Stimulated activated CD4-positive, alpha-beta T cell treated with anti-CD3 and anti-CD28 coated beads, TNF-alpha, amount 100 ng/mL, for 1 hour (primary cell): ENCODE measurements around the gene CDR2.
A peak's percentile ranks its signal among the peaks of the same experiment; 100 is the strongest.

Source experiments
- DNase-seq, 3 donors: peaks; one replicate each; pipeline ENCODE4 v3.0.0-alpha.2; 2020; ENCODE audit warnings: low read depth in 3 of 3, low spot score in 1 of 3

CDR2 gene

DNA sequence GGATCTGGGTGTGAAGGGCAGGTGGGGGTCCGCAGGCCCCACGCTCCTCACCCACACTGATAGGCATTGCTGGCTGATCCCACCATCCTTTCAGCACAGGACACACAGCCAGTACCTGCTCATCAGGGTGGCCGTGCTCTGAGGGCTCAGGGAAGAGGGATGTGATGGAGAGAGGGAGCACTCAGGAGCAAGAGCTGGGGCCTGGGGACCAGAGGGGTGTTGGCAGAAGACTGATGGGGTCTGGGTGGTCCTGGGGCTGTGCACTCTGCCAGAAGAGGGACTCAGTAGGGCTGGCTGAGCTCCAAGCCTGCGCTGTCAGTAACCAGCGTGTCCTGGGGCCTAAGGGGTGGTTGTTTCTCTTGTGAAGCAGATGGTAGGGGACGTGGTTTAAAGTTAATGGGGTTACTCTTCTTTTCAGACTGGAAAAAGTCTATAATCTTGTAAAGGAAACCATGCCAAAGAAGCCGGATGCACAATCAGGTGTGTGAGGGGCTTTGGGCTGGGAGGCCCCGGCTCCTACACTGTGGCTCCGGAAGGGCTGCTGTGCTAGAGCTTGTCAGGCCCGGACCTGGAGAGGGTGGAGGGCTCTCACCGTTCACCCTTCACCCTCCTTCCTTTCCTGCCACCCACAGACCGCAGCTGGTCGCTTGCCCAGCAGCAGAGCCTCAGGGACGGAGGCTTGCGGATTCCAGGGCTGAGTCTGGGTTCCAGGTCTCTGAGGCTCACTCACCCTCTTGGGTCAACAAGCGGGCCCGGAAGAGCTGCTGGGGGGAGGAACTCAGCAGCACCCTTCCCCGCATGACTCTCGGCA lies 49.4 kb downstream of the CDR2 start:
- no peak for DNase-seq

DNA sequence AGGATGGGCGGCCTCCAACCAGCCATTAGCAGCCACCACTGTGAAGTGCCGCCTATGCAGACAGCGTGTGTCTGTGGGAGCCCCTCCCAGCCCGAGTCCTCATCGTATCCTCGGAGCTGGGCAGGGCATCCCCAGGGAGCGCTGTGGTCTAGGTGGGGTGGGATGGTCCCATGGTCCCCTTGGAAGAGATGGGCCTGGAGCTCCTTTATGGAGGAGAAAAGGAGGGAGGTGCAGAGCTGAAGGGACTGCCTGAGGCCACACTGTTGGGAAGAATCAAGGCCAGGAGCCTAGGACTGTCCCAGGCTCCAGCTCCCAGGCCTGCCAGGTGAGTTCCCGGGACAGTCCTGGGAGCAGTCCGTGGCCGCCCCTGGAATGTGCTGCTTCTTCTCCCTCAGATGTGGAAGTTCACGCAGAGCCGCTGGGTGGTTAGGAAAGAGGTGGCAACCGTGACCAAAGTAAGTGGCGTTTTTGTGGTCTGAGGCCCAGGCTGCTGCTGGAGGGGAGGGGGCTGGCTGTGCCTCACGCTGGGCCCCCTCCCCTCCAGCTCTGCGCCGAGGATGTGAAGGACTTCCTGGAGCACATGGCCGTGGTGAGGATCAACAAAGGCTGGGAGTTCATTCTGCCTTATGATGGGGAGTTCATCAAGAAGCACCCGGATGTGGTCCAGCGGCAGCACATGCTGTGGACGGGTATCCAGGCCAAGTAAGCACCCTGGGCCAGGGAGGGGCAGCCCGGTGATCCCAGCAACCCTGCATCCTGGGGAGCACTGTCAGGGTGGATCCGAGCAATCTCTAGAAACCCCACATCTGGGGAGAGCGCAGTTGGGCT lies 50.2 kb downstream of the CDR2 start:
- no peak for DNase-seq

DNA sequence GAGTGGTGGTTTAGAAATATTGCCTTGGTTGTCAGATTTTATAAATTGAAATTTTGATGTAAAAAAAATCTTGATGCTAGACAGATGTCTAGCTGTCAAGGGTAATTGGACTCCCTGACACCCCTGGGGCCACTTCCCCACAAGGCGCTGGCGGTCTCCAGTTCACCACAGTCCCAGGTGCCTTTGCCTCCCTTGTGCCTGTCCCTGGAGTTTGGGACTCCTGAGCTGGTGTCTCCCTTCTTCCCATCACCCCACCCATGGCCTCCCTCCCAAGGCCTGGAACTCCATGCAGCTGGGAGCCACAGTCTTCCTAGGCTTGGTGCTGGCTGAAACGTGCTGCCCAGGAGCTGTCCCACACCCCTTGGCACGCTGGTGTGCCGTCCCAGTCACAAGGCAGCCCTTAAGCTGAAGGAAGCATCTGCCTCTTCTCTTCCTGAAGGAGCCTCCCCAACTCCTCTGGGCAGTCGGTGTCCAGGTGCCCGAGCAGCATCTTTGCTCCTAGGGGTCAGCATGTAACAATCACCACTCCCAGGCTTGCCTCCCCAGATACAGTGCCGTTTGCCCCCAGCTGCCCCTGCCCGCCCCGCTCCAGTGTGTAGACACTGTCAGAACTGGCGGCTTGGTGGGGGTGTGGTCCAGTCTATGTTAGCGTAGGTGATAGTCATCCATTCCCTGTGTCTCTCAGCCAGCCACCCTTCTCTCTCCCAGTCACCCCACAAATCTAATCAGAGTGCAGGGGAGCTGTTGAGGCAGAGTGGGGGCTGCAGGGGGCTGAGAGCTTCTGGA lies 51.1 kb downstream of the CDR2 start:
- no peak for DNase-seq

DNA sequence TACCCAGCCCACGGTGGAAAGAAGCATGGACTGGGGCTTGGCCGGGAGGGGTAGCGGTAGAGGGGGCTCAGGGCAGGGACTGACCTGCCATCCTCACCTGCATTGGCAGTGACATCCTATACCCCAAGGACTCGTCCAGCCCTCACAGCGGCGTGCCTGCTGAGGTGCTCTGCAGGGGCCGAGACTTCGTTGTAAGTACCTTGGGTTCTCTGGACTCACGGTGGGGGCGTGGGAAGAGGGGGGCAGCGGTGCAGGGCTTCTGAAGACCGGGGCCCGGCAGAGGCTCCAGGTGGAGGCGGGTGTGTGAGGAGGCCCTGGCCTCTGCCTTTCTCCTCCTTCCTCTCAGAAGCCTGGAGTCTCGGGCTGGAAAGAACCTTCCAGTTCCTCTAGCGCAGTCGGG lies 51.7 kb downstream of the CDR2 start:
- no peak for DNase-seq

DNA sequence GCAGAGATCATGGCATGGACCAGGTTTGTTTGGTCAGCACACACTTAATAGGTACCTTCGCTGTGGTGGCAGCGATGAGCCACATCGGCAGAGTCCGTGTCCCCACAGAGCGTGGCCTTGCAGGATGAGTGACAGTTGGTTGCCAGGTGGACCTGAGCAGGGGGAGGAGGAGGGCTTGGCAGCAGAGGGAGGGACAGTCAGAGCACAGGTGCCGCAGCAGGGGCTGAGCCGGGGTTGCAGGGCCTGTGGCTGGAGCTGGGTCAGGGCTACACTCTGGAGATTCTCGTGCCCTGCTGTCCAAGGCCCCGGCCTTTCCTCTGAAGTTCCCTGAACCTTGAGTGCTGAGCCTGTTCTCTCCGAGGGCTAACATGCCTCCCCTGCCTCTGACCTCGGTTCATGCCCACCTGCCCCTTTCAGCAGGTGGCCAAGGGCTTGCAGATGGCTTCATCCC lies 52.4 kb downstream of the CDR2 start:
- no peak for DNase-seq

DNA sequence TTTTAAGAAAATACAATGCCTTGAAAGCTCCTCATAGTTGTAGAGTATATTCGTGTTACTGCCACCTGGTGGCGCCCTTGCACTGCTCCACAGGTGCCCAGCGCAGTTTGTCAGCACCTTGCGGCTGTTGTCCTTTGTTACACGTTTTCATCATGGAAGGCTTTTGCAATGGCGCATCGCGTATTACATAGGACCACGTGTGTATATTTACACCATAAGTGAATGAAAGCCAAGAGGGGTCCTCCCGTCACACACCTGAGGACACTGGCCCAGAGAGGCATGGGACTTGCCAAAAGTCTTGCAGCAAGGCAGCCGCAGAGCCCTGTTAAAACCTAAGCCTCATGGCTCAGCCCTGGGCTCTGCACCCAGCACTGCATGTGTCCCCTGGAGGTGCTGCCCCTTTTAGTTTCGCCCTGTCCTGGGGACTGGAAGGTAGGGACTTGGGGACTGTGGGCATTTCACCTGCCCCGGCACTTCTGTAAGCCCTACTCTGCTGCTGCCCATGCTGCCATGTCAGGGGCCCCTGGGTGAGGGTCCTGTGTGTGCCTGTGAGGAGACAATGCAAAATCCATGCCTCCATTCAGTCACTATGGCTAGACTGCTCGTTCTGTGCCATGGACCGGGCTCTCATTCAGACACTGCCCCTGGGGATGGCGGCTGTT lies 52.9 kb downstream of the CDR2 start:
- peak; percentile 40 to 49 (median 45) for DNase-seq

DNA sequence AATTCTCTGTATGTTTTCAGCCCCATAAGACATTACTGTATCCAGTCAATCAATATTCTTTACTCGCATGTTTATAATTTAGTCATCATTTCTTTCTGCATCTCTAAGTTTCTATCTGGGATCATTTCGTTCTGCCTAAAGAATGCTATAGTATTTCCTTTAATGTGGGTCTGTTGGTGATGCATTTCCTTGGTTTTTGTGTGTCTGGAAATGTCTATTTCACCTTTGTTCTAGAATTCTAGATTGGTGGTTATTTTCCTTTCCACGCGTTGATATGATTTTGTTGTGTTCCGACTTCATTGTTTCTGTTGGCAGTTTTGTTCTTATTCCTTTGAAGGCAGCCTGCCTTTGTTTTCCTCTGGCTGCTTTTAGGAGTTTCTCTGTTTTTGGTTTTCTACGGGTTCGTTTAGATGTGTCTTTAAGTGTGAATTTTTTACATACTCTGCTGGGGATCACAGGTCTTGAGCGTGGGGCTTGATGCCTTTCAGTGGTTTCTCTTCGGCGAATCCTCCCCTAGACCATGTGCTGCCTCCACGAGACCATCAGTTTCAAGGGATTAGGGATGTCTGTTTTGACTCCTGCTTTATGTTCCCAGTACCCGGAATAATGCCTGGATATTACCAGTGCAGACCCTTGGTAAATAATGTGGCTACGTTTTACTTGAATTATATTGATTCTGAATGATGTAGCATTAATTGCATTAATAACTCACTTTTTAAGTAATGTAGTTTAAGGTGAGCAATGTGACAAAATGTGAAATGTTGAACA lies 53.7 kb downstream of the CDR2 start:
- DNase-seq = no peak

DNA sequence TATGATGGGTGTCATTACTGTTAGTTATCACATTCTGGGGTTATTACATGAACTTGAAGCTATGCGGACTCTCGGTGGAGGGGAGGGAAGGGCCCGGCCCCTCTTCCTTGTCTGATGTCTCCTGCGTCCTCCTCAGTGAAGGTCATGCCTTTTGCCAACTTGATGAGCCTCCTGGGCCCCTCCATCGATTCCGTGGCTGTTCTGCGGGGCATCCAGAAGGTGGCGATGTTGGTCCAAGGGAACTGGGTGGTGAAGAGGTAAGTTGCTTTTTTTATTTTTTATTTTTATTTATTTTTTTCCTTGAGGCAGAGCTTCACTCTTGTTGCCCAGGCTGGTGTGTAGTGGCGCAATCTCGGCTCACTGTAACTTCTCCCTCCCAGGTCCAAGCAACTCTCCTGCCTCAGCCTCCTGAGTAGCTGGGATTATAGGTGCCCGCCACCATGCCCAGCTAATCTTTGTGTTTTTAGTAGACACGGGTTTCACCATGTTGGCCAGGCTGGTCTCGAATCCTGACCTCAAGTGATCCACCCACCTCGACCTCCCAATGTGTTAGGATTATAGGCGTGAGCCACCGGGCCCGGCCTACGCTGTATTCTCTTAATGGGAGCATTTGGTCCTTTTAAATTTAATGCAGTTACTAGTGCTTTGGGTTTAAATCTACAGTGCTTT lies 55.6 kb downstream of the CDR2 start:
- DNase-seq = peak in 2 of 3 donors; percentile 12 to 45

DNA sequence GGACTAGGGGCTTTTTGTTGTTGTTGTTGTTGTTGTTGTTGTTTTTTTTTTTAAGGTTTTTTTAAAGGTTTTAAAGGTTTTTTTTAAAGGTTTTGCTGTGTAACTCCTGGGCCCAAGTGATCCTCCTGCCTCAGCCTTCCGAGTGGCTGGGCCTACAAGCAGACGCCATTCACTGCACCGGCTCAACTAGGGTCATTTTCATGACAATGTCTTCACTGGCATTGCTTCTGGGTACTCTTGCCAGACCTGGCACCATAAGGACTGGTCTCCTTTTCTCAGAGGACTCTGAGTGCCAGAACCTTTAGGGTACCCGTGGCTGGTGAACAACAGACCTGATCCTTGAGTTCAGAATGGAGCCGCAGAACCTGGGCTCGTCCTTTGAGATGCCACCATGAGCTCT lies 56.8 kb downstream of the CDR2 start:
- no peak for DNase-seq

DNA sequence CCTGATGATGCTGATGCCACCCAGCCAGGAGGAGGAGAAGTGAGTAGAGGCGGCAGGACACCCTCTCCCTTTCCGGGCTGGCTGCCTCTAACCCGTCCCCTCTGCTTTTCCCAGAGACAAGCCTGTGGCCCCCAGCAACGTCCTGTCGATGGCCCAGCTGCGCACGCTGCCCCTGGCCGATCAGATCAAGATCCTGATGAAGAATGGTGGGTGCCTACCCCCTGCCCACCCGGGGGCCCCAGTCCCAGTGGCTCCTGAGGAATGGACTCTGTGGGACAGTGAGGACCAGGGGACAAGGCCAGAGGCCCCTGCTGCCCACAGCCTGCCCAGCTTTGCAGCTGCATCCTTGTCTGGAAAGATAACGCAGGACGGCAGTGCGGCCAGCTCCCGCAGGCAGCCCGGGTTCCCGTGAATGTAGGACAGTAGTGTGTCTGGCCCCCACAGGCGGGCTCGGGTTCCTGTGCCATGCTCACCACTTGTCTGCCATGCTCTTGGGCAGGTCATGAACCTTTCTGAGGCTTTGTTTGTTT lies 57.4 kb downstream of the CDR2 start:
- no peak for DNase-seq

DNA sequence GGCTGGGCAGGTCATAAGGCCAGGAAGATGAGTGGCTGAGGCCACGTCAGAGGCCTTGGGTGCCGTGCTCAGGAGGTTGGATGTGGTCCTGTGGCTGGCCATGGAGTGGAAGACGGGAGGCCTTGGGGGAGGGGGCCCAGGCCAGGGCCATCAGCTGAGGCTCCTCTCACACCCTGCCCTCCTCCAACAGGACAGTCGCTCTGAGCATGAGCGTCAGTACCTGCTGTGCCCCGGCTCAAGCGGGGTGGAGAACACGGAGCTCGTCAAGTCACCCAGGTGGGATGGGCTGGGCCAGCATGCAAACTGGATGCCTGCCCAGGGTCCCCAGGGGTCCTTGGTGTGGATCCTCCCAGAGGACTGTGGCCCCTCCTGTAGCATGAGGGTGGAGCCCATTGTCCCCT lies 58.0 kb downstream of the CDR2 start:
- DNase-seq = no peak

DNA sequence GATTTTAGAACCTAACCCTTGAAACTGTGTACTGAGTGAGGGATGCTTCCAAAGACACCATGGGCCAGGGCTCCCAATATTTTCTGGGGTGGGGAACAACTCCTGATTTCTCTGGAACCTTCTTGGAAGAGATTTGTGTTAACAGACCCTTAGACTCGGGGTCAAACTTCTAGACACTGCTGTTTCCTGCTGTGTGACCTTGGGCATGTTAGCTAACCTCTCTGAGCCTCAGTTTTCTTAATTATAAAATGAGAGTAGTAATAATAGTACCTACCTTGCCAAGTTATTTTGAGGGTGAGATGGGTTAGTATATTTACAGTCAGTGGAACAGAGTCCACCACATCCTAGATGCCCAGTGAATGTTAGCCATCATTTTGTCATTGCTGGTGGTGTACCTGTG lies 58.4 kb downstream of the CDR2 start:
- no peak for DNase-seq

DNA sequence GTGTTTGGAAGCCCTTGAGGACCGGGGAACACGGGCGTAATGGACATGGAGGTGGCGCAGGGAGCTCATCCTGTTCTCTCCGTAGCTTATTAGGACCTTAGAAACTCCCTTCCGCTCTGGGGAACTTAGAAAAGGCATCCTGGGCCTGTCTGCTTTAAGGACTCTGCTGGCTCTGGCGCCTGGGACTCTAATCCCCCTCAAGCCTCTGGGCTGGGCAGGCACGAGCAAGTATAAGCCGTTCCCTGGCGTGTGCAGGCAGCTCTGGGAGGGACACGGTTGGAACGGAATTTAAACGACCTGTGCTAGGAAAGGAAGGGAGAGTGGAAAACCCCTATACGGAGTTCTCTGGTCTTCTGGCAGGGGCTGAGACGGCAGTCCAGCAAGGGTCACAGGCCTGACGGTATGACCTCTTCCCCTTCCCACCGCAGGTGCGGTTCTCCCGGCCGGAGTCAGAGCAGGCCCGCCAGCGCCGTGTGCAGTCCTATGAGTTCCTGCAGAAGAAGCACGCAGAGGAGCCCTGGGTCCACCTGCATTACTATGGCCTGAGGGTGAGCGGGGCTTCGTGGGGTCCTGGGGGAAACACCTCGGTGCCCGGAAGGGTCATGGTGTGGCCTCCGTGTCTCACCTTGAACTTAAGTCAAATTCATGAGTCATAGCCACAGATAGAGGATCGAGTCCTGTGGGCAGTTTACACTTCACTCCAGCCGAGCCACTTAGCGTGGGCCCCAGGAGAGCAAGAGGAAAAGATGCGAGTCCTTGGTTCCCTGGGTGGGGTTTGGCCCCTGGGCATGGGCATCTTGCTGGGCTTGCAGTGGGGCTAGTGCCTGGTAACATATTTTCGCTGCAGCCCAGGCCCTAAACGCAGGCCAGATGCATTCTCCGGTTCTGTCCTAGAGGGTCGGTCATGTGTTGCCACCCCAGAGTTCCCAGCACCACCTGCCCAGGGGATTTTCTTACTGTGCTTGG lies 59.5 kb downstream of the CDR2 start:
- no peak for DNase-seq

DNA sequence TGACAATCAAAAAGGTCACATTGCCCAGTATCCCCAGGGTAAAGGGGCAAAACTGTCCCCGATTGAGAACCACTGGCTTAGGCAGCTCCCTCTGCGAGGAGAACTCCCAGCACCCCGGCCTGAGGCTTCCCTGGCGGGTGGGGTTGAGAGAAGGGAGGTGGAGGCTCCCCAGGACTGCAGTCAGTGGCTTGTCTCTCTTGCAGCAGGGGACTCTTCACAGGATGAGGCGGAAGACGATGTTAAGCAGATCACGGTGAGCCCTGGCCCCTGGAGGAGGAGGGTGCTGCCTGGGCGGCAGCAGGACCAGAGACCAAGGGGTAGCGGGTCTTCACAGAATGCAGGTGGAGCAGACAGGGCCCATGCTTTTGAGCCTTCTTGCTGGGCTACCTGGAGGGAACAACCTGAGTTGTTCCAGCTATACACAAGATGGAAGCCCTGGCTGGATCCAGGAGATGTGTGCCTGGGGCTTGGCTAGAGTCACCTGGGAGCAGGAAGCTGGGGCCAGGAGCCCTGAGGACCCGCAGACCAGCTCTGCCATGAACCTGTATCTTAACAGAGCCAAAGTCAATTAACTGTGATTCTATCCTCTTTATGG lies 60.4 kb downstream of the CDR2 start:
- DNase-seq = no peak

DNA sequence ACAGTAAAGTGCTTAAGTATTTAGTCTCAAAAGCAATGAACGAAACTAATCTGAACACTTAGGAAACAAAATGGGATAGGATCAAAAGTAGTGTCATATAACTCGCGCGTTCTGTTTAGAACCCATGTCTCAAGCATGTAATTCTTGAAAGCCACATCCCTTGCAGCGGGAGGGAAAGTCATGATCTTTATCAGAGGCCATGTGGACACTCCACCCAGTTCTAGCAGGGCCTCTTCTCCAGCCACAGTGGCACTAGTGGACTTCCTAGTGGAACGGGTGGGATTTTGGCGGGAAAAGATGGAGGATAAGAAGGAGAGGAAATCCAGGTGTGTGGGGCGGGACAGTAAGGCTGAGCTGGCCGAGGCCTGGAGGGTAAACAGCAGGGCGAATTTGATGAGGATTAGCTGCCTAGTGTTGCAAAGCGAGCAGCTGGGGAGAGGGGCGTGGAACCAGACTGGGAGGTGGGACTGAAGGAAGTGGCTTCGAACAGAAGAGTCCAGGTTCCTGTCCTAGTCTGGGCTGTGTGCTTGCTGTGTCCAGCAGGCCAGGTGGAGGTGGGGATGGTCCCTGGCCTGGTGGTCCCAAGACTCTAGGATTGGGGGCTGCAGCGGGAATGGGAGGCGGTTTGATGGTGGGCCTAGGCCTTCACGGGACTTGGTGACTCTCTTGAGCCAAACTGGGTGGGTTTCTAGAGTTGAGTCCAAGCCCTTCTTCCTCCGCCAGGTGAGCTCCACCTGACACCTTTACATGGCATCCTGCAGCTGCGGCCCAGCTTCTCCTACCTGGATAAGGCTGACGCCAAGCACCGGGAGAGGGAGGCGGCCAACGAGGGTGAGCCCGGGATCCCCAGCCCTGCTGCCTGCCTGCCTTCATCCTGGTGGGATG lies 61.3 kb downstream of the CDR2 start:
- no peak for DNase-seq

DNA sequence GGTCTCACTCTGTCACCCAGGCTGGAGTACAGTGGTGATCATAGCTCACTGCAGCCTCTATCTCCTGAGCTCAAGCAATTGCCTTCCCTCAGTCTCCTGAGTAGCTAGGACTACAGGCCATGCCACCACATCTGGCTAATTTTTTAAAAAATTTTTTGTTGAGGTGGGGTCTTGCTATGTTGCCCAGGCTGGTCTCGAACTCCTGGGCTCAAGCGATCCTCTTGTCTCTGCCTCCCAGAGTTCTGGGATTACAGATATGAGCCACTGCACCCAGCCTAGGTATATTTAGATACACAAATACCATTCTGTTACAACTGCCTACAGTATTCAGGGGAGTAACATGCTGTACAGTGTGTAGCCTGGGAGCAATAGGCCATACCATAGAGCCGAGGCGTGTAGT lies 62.9 kb downstream of the CDR2 start:
- DNase-seq = no peak
